Measurements from ENCODE around the gene TMEM121B. TPM values are rescaled to one million over a fixed set of nuclear protein-coding genes. Genes with fewer than 3 reads are reported as not detected.

TMEM121B gene
- total RNA-seq, 1 donor from 2014 or later = 1.9 TPM

DNA sequence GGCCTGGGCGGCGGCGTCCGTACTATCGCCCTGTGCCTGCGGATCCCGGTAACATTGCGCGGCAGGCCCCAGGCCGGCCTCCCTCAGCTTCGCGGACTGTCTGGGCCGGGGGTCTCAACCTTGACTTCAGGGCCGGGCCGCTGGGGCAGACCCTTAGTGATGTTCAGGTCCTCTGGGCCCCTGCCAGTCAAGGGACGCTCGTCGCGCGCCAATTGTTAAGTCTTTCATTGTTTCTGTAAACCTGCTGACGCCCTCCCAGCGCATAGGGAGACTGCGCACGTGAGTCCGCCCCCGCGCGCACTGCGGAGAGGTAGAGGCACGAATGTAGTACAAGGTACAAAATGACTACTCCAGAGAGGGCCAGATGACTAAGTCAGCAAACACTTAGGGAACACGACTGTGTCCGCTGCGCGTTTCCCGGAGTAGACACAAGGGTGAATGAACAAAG, 38.4 kb upstream of the TMEM121B start:
- Histone ChIP-seq H3K27me3 (ENCODE audit: insufficient read depth, low read length) (no peaks in the 10 kb centered on the region), H3K27ac (ENCODE audit: low read depth, low read length) (peak overlapping the region; percentile 54), H3K9me3 (ENCODE audit: insufficient read depth, low read depth, low read length) (no peaks in the 10 kb centered on the region), H3K9ac (ENCODE audit: low read length) (peak overlapping the region; percentile 83), H3K36me3 (ENCODE audit: insufficient read depth, low read length) (no peaks in the 10 kb centered on the region), H3K4me2 (ENCODE audit: low read length) (peak overlapping the region; percentile 93), H2AFZ (ENCODE audit: low read depth, low read length) (peak overlapping the region; percentile 99), H3K4me1 (ENCODE audit: insufficient read depth, low read length) (peaks cover 11% of the 10 kb centered on the region), H3K79me2 (ENCODE audit: insufficient read depth, low read length) (peaks cover 35% of the 10 kb centered on the region), H3K4me3 (ENCODE audit: insufficient read depth, low read depth, low read length) (peak overlapping the region; percentile 71), H4K20me1 (ENCODE audit: insufficient read depth, low read length) (peaks cover 25% of the 10 kb centered on the region)
- H3K27me3 Mint-ChIP-seq (ENCODE audit: low read depth, unreplicated experiment) = no peaks in the 10 kb centered on the region
- peak overlapping the region; percentile 91 for H3K4me3 Mint-ChIP-seq (ENCODE audit: unreplicated experiment)
- H3K27ac Mint-ChIP-seq (ENCODE audit: unreplicated experiment) = no peak overlapping the region
- H3K9me3 Mint-ChIP-seq (ENCODE audit: unreplicated experiment) = no peaks in the 10 kb centered on the region
- H3K4me1 Mint-ChIP-seq (ENCODE audit: low read depth, unreplicated experiment) = peaks cover 4% of the 10 kb centered on the region
- FAIRE-seq (no peak), DNase-seq (ENCODE audit: low read depth) (peak; percentile 49)
- TF ChIP-seq EZH2 (IDR thresholded peaks at IDR 0.05; ENCODE audit: insufficient read depth, low read length) = no peak
- TF ChIP-seq, protein P1, sequence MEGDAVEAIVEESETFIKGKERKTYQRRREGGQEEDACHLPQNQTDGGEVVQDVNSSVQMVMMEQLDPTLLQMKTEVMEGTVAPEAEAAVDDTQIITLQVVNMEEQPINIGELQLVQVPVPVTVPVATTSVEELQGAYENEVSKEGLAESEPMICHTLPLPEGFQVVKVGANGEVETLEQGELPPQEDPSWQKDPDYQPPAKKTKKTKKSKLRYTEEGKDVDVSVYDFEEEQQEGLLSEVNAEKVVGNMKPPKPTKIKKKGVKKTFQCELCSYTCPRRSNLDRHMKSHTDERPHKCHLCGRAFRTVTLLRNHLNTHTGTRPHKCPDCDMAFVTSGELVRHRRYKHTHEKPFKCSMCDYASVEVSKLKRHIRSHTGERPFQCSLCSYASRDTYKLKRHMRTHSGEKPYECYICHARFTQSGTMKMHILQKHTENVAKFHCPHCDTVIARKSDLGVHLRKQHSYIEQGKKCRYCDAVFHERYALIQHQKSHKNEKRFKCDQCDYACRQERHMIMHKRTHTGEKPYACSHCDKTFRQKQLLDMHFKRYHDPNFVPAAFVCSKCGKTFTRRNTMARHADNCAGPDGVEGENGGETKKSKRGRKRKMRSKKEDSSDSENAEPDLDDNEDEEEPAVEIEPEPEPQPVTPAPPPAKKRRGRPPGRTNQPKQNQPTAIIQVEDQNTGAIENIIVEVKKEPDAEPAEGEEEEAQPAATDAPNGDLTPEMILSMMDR (IDR thresholded peaks at IDR 0.05; ENCODE audit: insufficient read depth, low read depth, low read length) = no peak
- peaks cover 2% of the 10 kb centered on the region for H3K36me3 Mint-ChIP-seq (ENCODE audit: low read depth, unreplicated experiment)

DNA sequence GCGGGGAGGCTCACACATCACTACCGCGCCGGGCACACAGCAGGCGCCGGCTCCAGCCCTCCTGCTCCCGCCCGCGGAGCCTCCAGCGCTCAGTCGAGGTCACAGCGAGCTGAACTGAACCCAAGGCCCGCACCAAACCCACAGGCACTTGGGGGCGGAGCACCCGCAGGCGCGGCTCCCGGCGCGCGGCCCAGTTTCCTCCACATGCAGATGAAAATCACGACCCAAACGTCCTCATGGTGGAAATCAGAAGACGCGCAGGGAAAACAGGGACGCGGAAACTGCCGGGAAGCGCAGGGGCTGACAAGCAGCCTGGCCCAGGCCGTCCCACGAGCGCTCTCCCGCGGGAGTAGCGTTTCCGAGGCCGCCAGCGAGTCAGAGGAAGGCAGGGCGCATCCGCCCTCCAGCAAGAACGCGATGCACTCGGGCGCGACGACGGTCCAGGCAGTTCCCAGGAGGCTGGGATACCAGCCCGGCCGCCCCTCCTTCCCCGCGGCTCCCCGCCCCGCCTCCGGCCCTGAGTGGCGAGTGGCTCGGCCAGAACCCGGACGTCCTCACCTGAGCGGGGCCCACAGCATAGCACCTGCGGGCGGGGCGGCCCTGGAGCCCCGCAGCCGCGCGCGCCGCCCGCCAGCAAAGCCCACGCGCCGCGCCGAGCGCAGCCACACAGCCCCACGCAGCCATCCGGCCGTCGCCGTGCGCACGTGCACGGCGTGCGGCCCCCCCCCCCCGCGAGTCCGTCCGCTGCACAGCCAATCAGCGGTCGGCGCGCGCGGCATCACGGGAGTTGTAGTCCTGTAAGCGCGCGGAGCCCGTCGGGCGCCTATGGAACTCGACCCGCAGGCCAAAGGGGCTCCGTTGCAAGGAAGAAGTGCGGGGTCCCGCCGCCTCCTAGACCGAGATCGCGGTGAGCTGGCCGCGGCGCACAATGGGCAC, 37.7 kb upstream of the TMEM121B start, which contains the start of gene HDHD5:
Gene HDHD5 (minus strand): TSS at position 710 of the 936 bp plus-strand sequence. CDS start 26 bp downstream, at position 684.
- H3K27ac ChIP-seq (ENCODE audit: low read depth, low read length) = peak within 1 kb of the TSS; percentile 54
- H3K4me3 Mint-ChIP-seq (ENCODE audit: unreplicated experiment) = peak within 1 kb of the TSS; percentile 91
- H3K27me3 Mint-ChIP-seq (ENCODE audit: low read depth, unreplicated experiment) = no peaks in the 10 kb centered on the region
- H3K36me3 ChIP-seq (ENCODE audit: insufficient read depth, low read length) = no peaks in the 10 kb centered on the region
- H3K27ac Mint-ChIP-seq (ENCODE audit: unreplicated experiment) = peak within 1 kb of the TSS; percentile 62
- no peaks in the 10 kb centered on the region for H3K27me3 ChIP-seq (ENCODE audit: insufficient read depth, low read length)
- peak within 1 kb of the TSS; percentile 93 for H3K4me2 ChIP-seq (ENCODE audit: low read length)
- H3K4me1 ChIP-seq (ENCODE audit: insufficient read depth, low read length) = peaks cover 11% of the 10 kb centered on the region
- TF ChIP-seq EZH2 (IDR thresholded peaks at IDR 0.05; ENCODE audit: insufficient read depth, low read length) = no peak
- TF ChIP-seq, protein P1 (IDR thresholded peaks at IDR 0.05; ENCODE audit: insufficient read depth, low read depth, low read length) = no peak
- H2AFZ ChIP-seq (ENCODE audit: low read depth, low read length) = peak within 1 kb of the TSS; percentile 99
- H3K4me3 ChIP-seq (ENCODE audit: insufficient read depth, low read depth, low read length) = peak within 1 kb of the TSS; percentile 71
- H3K79me2 ChIP-seq (ENCODE audit: insufficient read depth, low read length) = peaks cover 40% of the 10 kb centered on the region
- peaks cover 2% of the 10 kb centered on the region for H3K36me3 Mint-ChIP-seq (ENCODE audit: low read depth, unreplicated experiment)
- H3K4me1 Mint-ChIP-seq (ENCODE audit: low read depth, unreplicated experiment) = peaks cover 4% of the 10 kb centered on the region
- H3K9ac ChIP-seq (ENCODE audit: low read length) = peak within 1 kb of the TSS; percentile 83
- FAIRE-seq = no peak
- peak; percentile 76 for DNase-seq (ENCODE audit: low read depth)
- peaks cover 26% of the 10 kb centered on the region for H4K20me1 ChIP-seq (ENCODE audit: insufficient read depth, low read length)
- H3K9me3 Mint-ChIP-seq (ENCODE audit: unreplicated experiment) = no peaks in the 10 kb centered on the region
- H3K9me3 ChIP-seq (ENCODE audit: insufficient read depth, low read depth, low read length) = no peaks in the 10 kb centered on the region
